NT2/D1 (cell line): Measurements from ENCODE around the gene HS6ST3.

Experiments
- YY1 ChIP-seq: IDR thresholded peaks from 2 replicates; pipeline ENCODE4 v1.6.1; 2011; ENCODE audit not compliant: insufficient read length, insufficient read depth
- ZNF274 ChIP-seq: IDR thresholded peaks from 2 replicates; pipeline ENCODE4 v1.6.1; 2011; ENCODE audit warnings: mild to moderate bottlenecking, low read depth, low read length

- TF ChIP-seq ZNF274 (no peak), YY1 (no peak)
These were observed 354.8 kb downstream of the HS6ST3 start for GRCh38 chr13:96444676-96445075.
